GM19397 (cell line): Measurements from ENCODE around the gene PBX4.
A peak's percentile ranks its signal among the peaks of the same experiment; 100 is the strongest.

Source experiments
- ATAC-seq: cut with Tn5 transposase; IDR thresholded peaks from one replicate; pipeline ENCODE4 v1.9.1; 2021; ENCODE audit warnings: mild to moderate bottlenecking, moderate library complexity; ENCODE audit not compliant: unreplicated experiment

The PBX4 gene

DNA sequence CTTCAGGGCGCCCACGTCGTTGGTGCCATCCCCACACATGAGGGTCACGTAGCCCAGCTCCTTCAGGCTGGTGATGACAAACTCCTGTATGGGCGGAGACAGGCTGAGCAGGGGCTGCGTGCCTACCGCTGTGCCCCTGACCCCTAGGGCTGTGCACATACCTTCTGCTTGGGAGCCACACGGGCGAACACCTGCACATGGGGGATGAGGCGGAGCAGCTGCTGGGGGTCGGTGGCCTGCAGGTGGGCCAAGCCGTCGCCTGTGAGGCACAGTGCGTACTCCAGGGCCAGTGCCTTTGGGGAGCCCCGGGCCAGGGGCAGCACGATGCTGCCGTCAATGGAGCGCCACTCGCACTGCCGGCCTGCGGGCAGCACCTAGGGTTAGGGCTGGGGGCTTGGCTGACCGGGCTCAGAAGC, 31.1 kb upstream of the PBX4 start:
- ATAC-seq: no peak

GRCh38 chr19:19649155-19649554, 30.7 kb upstream of the PBX4 start:
- ATAC-seq: no peak

GRCh38 chr19:19647037-19647835, 28.7 kb upstream of the PBX4 start:
- ATAC-seq: no peak

- ATAC-seq: no peak
These were observed 26.9 kb upstream of the PBX4 start for GRCh38 chr19:19645233-19645870.

- ATAC-seq: no peak
These were observed 25.5 kb upstream of the PBX4 start for GRCh38 chr19:19644054-19644388.

- ATAC-seq: peak; percentile 79
These were observed 24.9 kb upstream of the PBX4 start, which contains the start of gene GMIP for GRCh38 chr19:19643158-19644053. Gene GMIP (minus strand): TSS chr19:19643657. CDS start chr19:19643529, 128 bp downstream.

DNA sequence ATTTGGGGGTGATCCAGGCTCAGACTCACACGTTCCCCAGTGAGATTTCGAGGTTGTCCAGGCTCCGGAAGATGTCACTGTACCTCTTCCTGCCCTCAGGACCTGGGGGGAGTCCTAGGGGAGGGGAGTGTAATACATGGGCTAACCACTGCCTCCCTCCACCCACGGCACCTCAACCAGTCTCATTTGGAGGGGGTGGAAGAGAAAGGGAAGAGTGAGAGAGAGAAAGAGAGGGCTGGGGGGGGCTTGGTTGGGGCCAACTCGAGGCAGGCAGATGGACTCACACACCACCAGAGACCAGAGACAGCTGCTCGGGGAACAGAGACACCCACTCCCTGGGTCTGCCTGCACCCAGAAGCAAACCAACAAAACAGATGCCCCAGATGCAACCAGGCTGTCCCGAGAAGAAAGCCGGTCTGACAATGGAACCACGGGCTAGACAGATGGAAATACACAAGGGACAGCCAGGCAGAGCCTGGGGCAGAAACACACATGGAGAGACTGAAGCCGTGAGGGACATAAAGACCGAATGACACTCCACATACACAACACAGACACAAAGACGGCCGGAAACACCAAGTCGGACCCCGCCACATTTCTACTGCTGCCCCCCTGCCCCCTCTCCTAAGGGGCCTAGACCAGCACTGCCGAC, 24.1 kb upstream of the PBX4 start:
- no peak for ATAC-seq

DNA sequence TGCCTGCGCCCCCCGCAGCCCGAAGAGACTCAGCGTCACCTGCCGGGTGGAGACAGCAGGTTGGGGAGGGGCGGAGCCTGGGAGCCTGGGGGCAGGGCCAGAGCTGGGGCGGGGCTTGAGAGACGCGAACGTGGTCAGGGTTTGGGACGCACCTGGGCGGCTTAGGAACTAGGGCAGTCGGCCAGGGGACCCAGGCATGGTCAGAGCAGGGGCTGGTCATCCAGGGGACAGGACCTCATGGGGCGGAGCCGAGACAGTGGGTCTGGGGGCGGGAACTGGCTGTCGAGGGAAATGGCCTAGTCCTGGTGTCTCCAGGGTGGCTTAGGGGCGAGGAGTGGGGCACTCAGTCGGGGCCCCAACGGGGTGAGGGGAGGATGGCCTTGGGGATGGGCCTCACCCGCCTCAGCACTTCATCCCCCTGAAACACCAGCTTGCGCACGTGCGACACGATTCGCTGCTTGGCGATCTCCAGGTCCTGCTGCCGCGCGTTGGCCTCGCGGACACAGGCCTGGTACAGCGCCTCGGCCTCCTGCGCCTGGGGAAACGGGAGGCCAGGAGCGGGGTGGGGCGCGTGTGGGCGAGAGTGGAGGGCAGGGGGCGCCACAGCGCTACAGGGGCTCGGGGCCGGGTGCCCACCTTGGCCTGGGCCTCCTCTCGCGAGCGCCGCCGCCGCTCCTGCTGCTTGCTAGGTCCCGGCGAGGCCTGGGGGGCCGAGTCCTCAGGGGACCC, 19.2 kb upstream of the PBX4 start:
- no peak for ATAC-seq

DNA sequence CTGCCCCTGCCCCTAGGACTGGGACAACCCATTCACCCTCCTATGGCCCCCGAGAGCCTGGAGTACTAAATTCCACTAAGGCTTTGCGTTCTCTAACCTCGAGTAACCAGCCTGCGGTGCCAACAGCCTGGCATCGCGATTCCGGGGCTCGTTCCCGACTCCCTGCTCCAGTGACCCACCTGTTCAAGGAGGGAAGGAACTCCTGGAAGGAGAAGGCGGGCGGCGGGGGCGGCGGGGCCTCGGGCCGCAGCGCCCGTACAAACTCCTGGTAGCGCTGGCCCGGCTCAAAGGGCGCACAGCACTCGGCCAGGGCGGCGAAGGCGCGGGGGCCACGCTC, 18.7 kb upstream of the PBX4 start:
- no peak for ATAC-seq

GRCh38 chr19:19636573-19637185, 18.2 kb upstream of the PBX4 start:
- ATAC-seq: no peak

GRCh38 chr19:19635313-19635702, 16.8 kb upstream of the PBX4 start:
- ATAC-seq: no peak

DNA sequence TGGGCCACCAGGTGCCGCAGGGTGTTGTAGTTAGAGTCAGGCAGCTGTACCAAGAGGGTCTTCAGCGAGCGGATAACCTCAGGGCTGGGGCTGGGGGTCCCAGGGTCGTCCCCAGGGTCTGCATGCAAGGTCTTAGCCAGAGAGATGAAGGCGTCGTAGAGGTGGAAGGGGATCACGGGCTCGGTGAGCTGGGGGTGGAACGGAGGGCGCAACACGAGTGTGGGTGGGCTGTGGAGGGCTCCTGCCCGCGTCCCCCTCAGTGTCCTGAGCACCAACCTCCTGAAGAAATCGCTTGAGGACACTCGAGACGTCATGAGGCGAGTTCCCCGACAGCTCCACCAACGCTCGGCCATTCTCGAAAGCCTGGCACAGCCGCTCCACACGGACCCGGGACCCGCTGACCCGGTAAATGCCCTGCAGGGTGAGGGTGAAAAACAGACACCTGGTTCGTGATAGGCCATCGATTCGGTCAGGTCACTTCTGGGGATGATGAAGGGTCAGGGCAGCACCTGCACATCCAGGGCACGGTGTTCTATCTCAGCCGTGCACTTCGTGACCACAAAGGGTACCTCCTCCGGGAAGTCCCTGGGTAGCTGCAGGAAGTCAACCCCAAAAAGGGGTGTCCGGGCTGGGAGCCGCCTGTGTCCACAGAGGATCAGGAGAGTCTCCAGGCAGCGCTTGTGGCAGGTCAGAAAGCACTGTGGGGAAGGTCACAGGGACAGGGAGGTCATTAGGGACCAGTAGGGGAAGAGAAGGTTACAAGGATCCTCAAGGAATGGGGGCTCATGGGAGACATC, 16.2 kb upstream of the PBX4 start:
- ATAC-seq: no peak

GRCh38 chr19:19633711-19634515, 15.4 kb upstream of the PBX4 start:
- ATAC-seq: no peak

- no peak for ATAC-seq
These were observed 14.2 kb upstream of the PBX4 start for GRCh38 chr19:19632661-19633060.

GRCh38 chr19:19631346-19631745, 12.9 kb upstream of the PBX4 start:
- ATAC-seq: no peak

DNA sequence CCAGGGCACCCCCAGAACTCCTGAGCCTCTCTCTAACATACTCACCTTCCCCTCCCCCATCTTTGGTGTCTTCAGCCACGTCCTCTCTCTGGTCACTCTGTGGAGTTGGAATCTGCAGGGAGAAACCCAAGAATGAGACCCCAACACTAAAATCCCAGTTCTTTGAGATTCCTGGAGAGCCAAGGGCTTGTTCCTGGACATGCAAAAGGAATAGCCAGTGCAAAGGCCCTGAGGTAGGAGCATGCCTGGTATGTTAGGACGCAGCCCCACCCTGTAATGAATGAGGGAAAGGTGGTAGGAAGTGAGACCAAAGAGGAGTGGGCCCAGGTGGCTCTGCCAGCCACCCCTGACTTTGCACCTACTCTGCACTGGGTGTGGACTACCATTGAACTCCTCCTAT, 11.9 kb upstream of the PBX4 start:
- no peak for ATAC-seq

GRCh38 chr19:19630062-19630414, 11.6 kb upstream of the PBX4 start:
- ATAC-seq: no peak

- peak; percentile 16 for ATAC-seq
These were observed 10.1 kb upstream of the PBX4 start for GRCh38 chr19:19628501-19629134.
